HepG2 (cell line): ENCODE data around the gene TF. TPM values are rescaled to one million over a fixed set of nuclear protein-coding genes. Genes with fewer than 3 reads are reported as not detected.

ENCODE experiments used
- ATAC-seq: fragments of 200-7000 bp; cut with Tn5 transposase; 3 replicates; pipeline ENCODE4 v1.9.1; 2020; ENCODE audit warnings: mild to moderate bottlenecking, moderate library complexity
- BruUV-seq: library from RNA; stranded (reverse); fragments of 400-500 nt; replicated peaks from 2 replicates; lab custom pipeline; 2021; lab: Mats Ljungman, UMichigan
- CTCF ChIA-PET: fragments of 300-600 bp; formaldehyde crosslinking; extraction: SDS; loops from one replicate; lab custom pipeline; 2021; ENCODE audit warnings: low total read pairs, inconsistent platforms, low intra/inter-chr PET ratio; lab: Yijun Ruan, JAX
- POLR2A ChIA-PET: fragments of 350-600 bp; sonication (Branson Sonifier 250); formaldehyde crosslinking; loops from one replicate; lab custom pipeline; 2020; ENCODE audit warnings: antibody characterized with exemption, inconsistent platforms; lab: Yijun Ruan, JAX
- DNase-seq: peaks from one replicate; pipeline ENCODE4 v3.0.0-alpha.2; 2015; ENCODE audit warnings: low spot score
- FAIRE-seq: peaks from 3 replicates; lab custom pipeline; 2011; peaks lifted over from hg19 to GRCh38; lab: Jason Lieb, UNC
- H2AFZ ChIP-seq: one replicate; pipeline ENCODE4 v1.6.1; 2011; ENCODE audit warnings: low read length, inconsistent platforms
- H3K27ac ChIP-seq: fragments of 300-600 bp; 3 replicates; pipeline ENCODE4 v1.8.0; 2011; ENCODE audit warnings: mixed run types, mild to moderate bottlenecking, mixed read lengths, low read length, inconsistent platforms; ENCODE audit not compliant: insufficient read depth; ENCODE audit errors: extremely low read length
- H3K27me3 ChIP-seq, 2 experiments: fragments of 200-600 bp in 1 of 2; 2 replicates in 1 of 2; 3 replicates in 1 of 2; pipeline versions ENCODE4 v1.6.0 to v1.8.0; 2011; ENCODE audit warnings: low read length in 2 of 2, mild to moderate bottlenecking in 2 of 2, moderate library complexity in 2 of 2, inconsistent platforms in 1 of 2; ENCODE audit not compliant: insufficient read depth in 2 of 2, control insufficient read depth in 1 of 2
- H3K36me3 ChIP-seq, 2 experiments: fragments of 200-600 bp in 1 of 2; replicated peaks in 1 of 2; 2 replicates in 1 of 2; 3 replicates in 1 of 2; pipeline versions ENCODE4 v1.5.1 to v1.8.0; 2011; ENCODE audit warnings: low read length in 2 of 2, inconsistent platforms in 1 of 2; ENCODE audit not compliant: insufficient read depth in 2 of 2, control insufficient read depth in 1 of 2
- H3K4me1 ChIP-seq: 2 replicates; pipeline ENCODE4 v1.5.1; 2012; ENCODE audit warnings: low read length, inconsistent platforms; ENCODE audit not compliant: insufficient read depth
- H3K4me2 ChIP-seq: 2 replicates; pipeline ENCODE4 v1.6.0; 2011; ENCODE audit warnings: low read depth, low read length, inconsistent platforms
- H3K4me3 ChIP-seq, 3 experiments: fragments of 200-600 bp in 1 of 3; sonication (generic), shearing (Covaris generic) in 1 of 3; replicated peaks in 1 of 3; 2 replicates each; pipeline ENCODE4 v1.5.1; 2011 to 2016; ENCODE audit warnings: low read length in 3 of 3, inconsistent platforms in 2 of 3, low read depth in 2 of 3, mild to moderate bottlenecking in 2 of 3, control low read depth in 1 of 3, mixed read lengths in 1 of 3; ENCODE audit not compliant: insufficient read depth in 1 of 3
- H3K79me2 ChIP-seq: one replicate; pipeline ENCODE4 v1.6.1; 2011; ENCODE audit warnings: low read length, inconsistent platforms; ENCODE audit not compliant: insufficient read depth
- H3K9ac ChIP-seq: 2 replicates; pipeline ENCODE4 v1.6.0; 2011; ENCODE audit warnings: mild to moderate bottlenecking, low read depth, low read length, inconsistent platforms; ENCODE audit not compliant: insufficient read depth
- H3K9me3 ChIP-seq: 2 replicates; pipeline ENCODE4 v1.5.1; 2012; ENCODE audit warnings: mild to moderate bottlenecking, low read length
- H4K20me1 ChIP-seq: 2 replicates; pipeline ENCODE4 v1.6.0; 2011; ENCODE audit warnings: inconsistent platforms, mild to moderate bottlenecking, low read length, moderate library complexity; ENCODE audit not compliant: insufficient read depth
- NONO ChIP-seq, 2 experiments: fragments of 450-650 bp in 1 of 2; sonication (generic) in 1 of 2; formaldehyde crosslinking in 1 of 2; IDR thresholded peaks in 1 of 2; conservative IDR thresholded peaks in 1 of 2; 2 replicates each; pipeline versions ENCODE4 v1.6.1 to v1.8.0; 2017 to 2022; ENCODE audit warnings: mild to moderate bottlenecking in 1 of 2, missing genetic modification reagents in 1 of 2, moderate library complexity in 1 of 2
- POLR2A ChIP-seq, 2 experiments: IDR thresholded peaks; 2 replicates each; pipeline ENCODE4 v1.6.1; 2011; ENCODE audit warnings: low read depth in 2 of 2, low read length in 2 of 2, mild to moderate bottlenecking in 1 of 2, moderate library complexity in 1 of 2; ENCODE audit not compliant: insufficient read depth in 1 of 2
- POLR2AphosphoS5 ChIP-seq: IDR thresholded peaks from 2 replicates; pipeline ENCODE4 v1.6.1; 2012; ENCODE audit warnings: low read depth, low read length
- POLR2G ChIP-seq: fragments of 200-400 bp; formaldehyde crosslinking; IDR thresholded peaks from 2 replicates; pipeline ENCODE4 v1.6.1; 2018; ENCODE audit warnings: mild to moderate bottlenecking, low read depth, low read length, moderate library complexity
- RBM22 ChIP-seq: fragments of 200-400 bp; formaldehyde crosslinking; optimal IDR thresholded peaks from 2 replicates; pipeline ENCODE3; 2017; ENCODE audit warnings: mild to moderate bottlenecking, low read length, moderate library complexity
- SOX5 ChIP-seq: IDR thresholded peaks from 2 replicates; pipeline ENCODE4 v1.6.1; 2016; ENCODE audit warnings: borderline replicate concordance
- ZBTB39 ChIP-seq: sonication (generic); formaldehyde crosslinking; IDR thresholded peaks from 2 replicates; pipeline ENCODE4 v1.5.0; 2020; ENCODE audit warnings: missing genetic modification reagents
- ZNF687 ChIP-seq: sonication (generic); formaldehyde crosslinking; IDR thresholded peaks from 2 replicates; pipeline ENCODE4 v1.5.1; 2020; ENCODE audit warnings: mild to moderate bottlenecking, missing genetic modification reagents, moderate library complexity
- WGBS: methylation state at CpG from one replicate; pipeline ENCODE4 v1.1.6; 2017; ENCODE audit warnings: low lambda C conversion rate; 5-methylcytosine and 5-hydroxymethylcytosine counted together
- in situ Hi-C: cut with HindIII; loops from 2 replicates; pipeline ENCODE4 v1.10.0; 2017; ENCODE audit warnings: low pct_unique_long_range_greater_than_20kb; ENCODE audit not compliant: extremely low pct_ligation_motif_present
- intact Hi-C: fragments of 100-400 bp; cut with micrococcal nuclease; formaldehyde crosslinking; loops from one replicate; pipeline ENCODE4 v1.10.0; 2022; ENCODE audit not compliant: unreplicated experiment
- polyA plus RNA-seq, 8 experiments: library from polyadenylated mRNA; depleted of rRNA in 3 of 8; stranded (reverse) in 7 of 8; unstranded in 1 of 8; fragments of >200 nt; fragmentation: Illumina TruSeq in 4 of 8; extraction: Trizol in 4 of 8; gene quantifications; 2 replicates each; pipeline versions ENCODE4 v1.2.1 to v1.2.3, GENCODE V29; 2011 to 2016; ENCODE audit warnings: low read depth in 4 of 8, missing spikeins in 1 of 8, mixed read lengths in 1 of 8; ENCODE audit not compliant: insufficient read depth in 1 of 8
- total RNA-seq, 5 experiments: library from RNA; depleted of rRNA; stranded (reverse); fragments of >200 nt; fragmentation: Illumina TruSeq; extraction: Trizol; gene quantifications; 2 replicates each; pipeline ENCODE4 v1.2.3, GENCODE V29; 2016; ENCODE audit warnings: low read depth in 1 of 5

The TF gene
- total and polyA plus RNA-seq, 2 of the 13 experiments (the other 11 are each of a cell fraction or from before 2014, with no cell fraction given), result 10,074 to 11,821 TPM

- 0 out of 2 replicates have a peak, but pooled peaks have one; percentile 12 for TF ChIP-seq ZNF687 (CRISPR knock-in tag)
- TF ChIP-seq, all 625 proteins: peak for 15
Measured at GRCh38 chr3:133756716-133757694, 10.8 kb downstream of the TF start (continued).

GRCh38 chr3:133757701-133758567, 11.7 kb downstream of the TF start:
- Histone ChIP-seq H3K27me3 (no peaks in the 10 kb centered on the region), H2AFZ (no peak overlapping the region), H3K4me3 (no peak overlapping the region), H3K9ac (no peak overlapping the region), H3K79me2 (peaks cover 5% of the 10 kb centered on the region), H4K20me1 (peaks cover 66% of the 10 kb centered on the region), H3K27ac (no peak overlapping the region), H3K4me1 (peaks cover 41% of the 10 kb centered on the region), H3K4me2 (no peak overlapping the region), H3K36me3 (peaks cover 58 to 93% of the 10 kb centered on the region in 2 experiments), H3K9me3 (no peaks in the 10 kb centered on the region)
- in situ Hi-C loops (no loop called here), intact Hi-C loops (no loop called here)
- ATAC-seq, result no peak
- no peak for FAIRE-seq
- DNase-seq, result no peak
- CTCF ChIA-PET, result no interaction called here
- POLR2A ChIA-PET, result interaction anchor here (1.0 to 2.4 kb wide), 3 partner anchors 12 to 15 kb away, joined by 3 to 9 read pairs (median 7); partner anchors contain the start of gene TF
- no TSS peak for BruUV-seq
- 94% methylated on average over 6 of the region's 6 CpGs for WGBS
- TF ChIP-seq RBM22, result peak; percentile 86
- peak; percentile 19 for TF ChIP-seq POLR2AphosphoS5
- TF ChIP-seq ZBTB39, result no peak
- no peak for TF ChIP-seq NONO (IDR thresholded peaks at IDR 0.05)
- 0 out of 2 replicates have a peak, but pooled peaks have one; percentile 18 for TF ChIP-seq NONO (CRISPR knock-in tag; conservative IDR thresholded peaks at IDR 0.05)
- TF ChIP-seq SOX5 (CRISPR knock-in tag), result no peak
- TF ChIP-seq POLR2G, result peak; percentile 56; the same call in 1 of the 2 replicates
- peak; percentile 6 to 28; a peak in 2 of 4 replicates for TF ChIP-seq POLR2A (IDR thresholded peaks at IDR 0.05; ENCODE audit: insufficient read depth in 1 of 2, low read depth in 2 of 2, low read length in 2 of 2)
